Measurements from ENCODE around the gene PYGO2.

PYGO2 gene

GRCh38 chr1:155008015-155008941 is 46.7 kb upstream of the PYGO2 start:
- Histone ChIP-seq H3K27me3 (no peaks in the 10 kb centered on the region), H3K36me3 (peaks cover 21% of the 10 kb centered on the region), H3K27ac (peak overlapping the region; percentile 97), H3K9me3 (no peaks in the 10 kb centered on the region), H3K4me1 (ENCODE audit: control insufficient read depth in 1 of 2, insufficient read depth in 1 of 2, low read depth in 1 of 2, low read length in 1 of 2) (peaks cover 90 to 97% of the 10 kb centered on the region in 2 experiments), H3K4me3 (ENCODE audit: low read depth in 1 of 2, low read length in 1 of 2) (peak overlapping the region; percentile 85 to 95)
- peak; percentile 20 for TF ChIP-seq CTCF (IDR thresholded peaks at IDR 0.05)

DNA sequence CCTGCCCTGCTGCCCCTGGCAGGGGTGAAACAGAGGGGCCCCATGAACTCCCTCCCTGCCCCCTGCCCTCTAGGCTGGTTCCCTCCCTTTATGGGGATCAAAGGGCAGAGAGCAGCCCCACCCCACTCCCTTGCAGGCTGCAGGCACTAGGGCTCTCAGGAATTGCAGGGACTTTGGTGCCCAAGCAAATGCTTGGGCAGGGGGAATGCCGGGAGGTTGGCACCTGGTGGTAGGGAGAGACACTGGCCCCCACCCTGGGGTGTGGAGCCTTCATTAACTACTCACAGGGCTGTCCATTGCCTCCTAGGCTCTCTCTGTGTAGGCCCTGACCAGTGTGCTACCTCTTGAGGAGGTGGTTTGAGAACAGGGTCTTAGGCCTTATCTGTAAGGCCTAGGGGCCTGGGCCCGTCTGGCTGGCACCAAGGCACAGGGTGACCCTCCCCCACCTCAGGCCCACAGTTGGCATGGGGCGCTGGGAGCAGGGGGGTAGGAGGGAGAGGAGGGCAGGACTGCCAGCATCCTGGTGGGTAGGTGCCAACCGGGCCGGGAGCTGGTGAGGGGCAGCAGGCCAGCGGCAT is 45.8 kb upstream of the PYGO2 start:
- TF ChIP-seq CTCF (IDR thresholded peaks at IDR 0.05) = no peak
- Histone ChIP-seq H3K27me3 (no peaks in the 10 kb centered on the region), H3K27ac (peak overlapping the region; percentile 97), H3K4me1 (ENCODE audit: control insufficient read depth in 1 of 2, insufficient read depth in 1 of 2, low read depth in 1 of 2, low read length in 1 of 2) (peaks cover 81 to 87% of the 10 kb centered on the region in 2 experiments), H3K36me3 (peaks cover 16% of the 10 kb centered on the region), H3K4me3 (ENCODE audit: low read depth in 1 of 2, low read length in 1 of 2) (peak overlapping the region; percentile 85 to 95), H3K9me3 (no peaks in the 10 kb centered on the region)

GRCh38 chr1:155006601-155007101 is 45.1 kb upstream of the PYGO2 start:
- no peaks in the 10 kb centered on the region for H3K27me3 ChIP-seq
- TF ChIP-seq CTCF (IDR thresholded peaks at IDR 0.05) = no peak
- peaks cover 9% of the 10 kb centered on the region for H3K36me3 ChIP-seq
- H3K4me1 ChIP-seq (ENCODE audit: control insufficient read depth in 1 of 2, insufficient read depth in 1 of 2, low read depth in 1 of 2, low read length in 1 of 2) = peaks cover 74 to 80% of the 10 kb centered on the region in 2 experiments
- no peaks in the 10 kb centered on the region for H3K9me3 ChIP-seq
- H3K27ac ChIP-seq = peak overlapping the region; percentile 97
- H3K4me3 ChIP-seq (ENCODE audit: low read depth in 1 of 2, low read length in 1 of 2) = peak overlapping the region; percentile 85 to 95

GRCh38 chr1:155005076-155006011 is 43.8 kb upstream of the PYGO2 start:
- Histone ChIP-seq H3K4me3 (ENCODE audit: low read depth in 1 of 2, low read length in 1 of 2) (peak overlapping the region; percentile 85 to 100), H3K9me3 (no peaks in the 10 kb centered on the region), H3K36me3 (no peaks in the 10 kb centered on the region), H3K27me3 (no peaks in the 10 kb centered on the region), H3K4me1 (ENCODE audit: control insufficient read depth in 1 of 2, insufficient read depth in 1 of 2, low read depth in 1 of 2, low read length in 1 of 2) (peaks cover 68 to 79% of the 10 kb centered on the region in 2 experiments), H3K27ac (peak overlapping the region; percentile 97)
- no peak for TF ChIP-seq CTCF (IDR thresholded peaks at IDR 0.05)
